GM12873 (cell line): Measurements from ENCODE around the gene CA12.

Experiments
- CTCF ChIP-seq: IDR thresholded peaks from 2 replicates; pipeline ENCODE4 v1.5.1; 2012; ENCODE audit warnings: low read depth, mild to moderate bottlenecking, moderate library complexity, low read length, control low read depth; ENCODE audit not compliant: insufficient read depth; ENCODE audit errors: missing control alignments

The CA12 gene

DNA sequence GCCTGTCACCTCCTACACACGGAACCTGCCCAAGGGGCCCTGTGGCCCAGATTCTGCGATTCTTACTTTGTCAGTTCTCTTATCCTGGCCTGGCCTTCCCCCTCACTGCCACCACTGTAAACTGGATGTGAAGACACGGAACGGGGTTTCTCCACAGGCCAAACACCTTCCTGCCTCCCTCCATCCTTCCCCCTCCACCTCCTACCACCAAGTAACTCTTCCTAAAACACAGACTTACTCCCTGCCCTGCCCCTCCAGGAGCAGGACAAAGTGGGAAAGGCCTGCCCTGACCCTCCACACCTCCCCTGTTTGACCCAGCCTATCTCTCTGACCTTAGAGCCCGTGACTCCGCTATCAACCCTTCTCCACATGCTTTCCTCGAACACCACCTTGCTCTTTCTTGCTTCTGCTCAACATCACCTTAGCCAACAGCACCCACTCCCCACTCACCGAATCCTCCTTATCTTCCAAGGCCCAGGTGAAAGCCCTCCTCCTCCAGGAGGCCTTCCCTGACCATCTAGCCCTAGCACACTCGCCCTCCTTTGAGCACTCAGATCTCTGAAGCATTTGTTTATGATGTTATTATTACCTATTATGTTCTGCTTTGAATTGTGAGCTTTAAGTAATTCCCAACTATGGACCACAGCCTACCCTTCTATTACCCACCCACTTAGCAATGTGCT is 7.6 kb downstream of the CA12 start:
- TF ChIP-seq CTCF, result no peak

GRCh38 chr15:63373330-63373729 is 8.3 kb downstream of the CA12 start:
- TF ChIP-seq CTCF, result no peak

- no peak for TF ChIP-seq CTCF
Observed at GRCh38 chr15:63372753-63373152, 8.9 kb downstream of the CA12 start.

GRCh38 chr15:63372018-63372705 is 9.5 kb downstream of the CA12 start:
- no peak for TF ChIP-seq CTCF

DNA sequence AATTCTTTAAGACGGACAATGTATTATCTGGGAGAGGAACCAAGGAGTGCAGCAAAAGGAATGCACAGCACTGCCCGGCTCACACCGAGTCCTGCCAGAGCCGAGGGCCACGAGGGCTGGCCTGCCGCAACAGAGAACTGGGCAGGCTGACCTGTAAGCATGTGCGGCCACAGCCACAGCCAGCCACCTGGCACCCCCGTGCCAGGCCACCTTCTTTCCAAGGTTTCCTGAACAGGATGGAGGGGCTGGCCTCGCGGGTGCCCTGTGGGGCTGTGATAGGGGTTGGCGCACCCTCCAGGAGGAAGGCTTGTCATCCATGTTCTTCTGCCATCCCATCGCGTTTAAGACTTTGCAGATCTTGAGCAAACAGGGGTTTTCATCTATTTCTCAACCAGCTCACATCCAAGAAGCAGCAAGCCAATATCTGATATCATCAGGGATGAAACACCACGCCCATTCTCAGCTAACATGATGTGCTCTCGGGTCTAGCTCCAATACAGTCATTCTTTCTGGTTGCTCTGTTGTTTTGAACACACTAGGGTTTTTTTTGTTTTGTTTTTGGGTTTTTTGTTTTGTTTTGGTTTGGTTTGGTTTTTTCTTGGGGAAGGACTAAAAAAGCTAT is 10.2 kb downstream of the CA12 start:
- TF ChIP-seq CTCF, result no peak

DNA sequence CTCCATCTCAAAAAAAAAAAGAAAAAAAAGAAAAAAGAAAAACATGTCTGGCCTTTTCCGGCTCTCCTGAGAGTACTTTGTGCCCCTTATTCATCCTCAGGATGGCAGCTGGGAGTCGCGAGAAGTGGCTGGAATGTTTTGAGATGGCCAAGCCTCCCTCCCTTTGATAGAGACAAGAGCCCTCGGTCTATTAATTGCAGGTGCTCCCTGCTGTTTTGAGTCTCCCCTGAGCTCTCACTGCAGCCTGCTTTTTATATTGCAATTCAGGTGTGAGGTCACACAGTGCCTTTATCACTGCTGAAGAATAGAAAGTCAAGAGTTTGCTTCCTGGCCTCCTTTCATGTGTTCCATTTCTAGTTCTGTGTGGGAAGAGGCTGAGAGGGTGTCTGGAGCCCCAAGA is 10.9 kb downstream of the CA12 start:
- no peak for TF ChIP-seq CTCF

- TF ChIP-seq CTCF, result no peak
Observed at GRCh38 chr15:63369781-63370180, 11.9 kb downstream of the CA12 start.
